GM18873 (cell line): Measurements from ENCODE around the gene PIBF1.
A peak's percentile ranks its signal among the peaks of the same experiment; 100 is the strongest.

ENCODE experiments used
- ATAC-seq: cut with Tn5 transposase; IDR thresholded peaks from one replicate; pipeline ENCODE4 v1.9.1; 2021; ENCODE audit warnings: mild to moderate bottlenecking, moderate library complexity, moderate number of reproducible peaks; ENCODE audit not compliant: unreplicated experiment, low FRiP score

The PIBF1 gene

GRCh38 chr13:73057284-73058063, 275.5 kb downstream of the PIBF1 start:
- no peak for ATAC-seq

GRCh38 chr13:73058064-73058313, 276.1 kb downstream of the PIBF1 start:
- ATAC-seq: no peak

GRCh38 chr13:73058432-73058735, 276.5 kb downstream of the PIBF1 start:
- peak; percentile 15 for ATAC-seq

- ATAC-seq: peak; percentile 95
These were observed 277.0 kb downstream of the PIBF1 start, which contains the start of gene KLF5 for GRCh38 chr13:73058736-73059459. KLF5 (plus strand) TSS chr13:73059005; CDS start chr13:73059328, 323 bp downstream.

- ATAC-seq: peak; percentile 36
These were observed 277.7 kb downstream of the PIBF1 start for GRCh38 chr13:73059460-73060250.

GRCh38 chr13:73060251-73061160, 278.6 kb downstream of the PIBF1 start:
- ATAC-seq: no peak

- no peak for ATAC-seq
These were observed 279.5 kb downstream of the PIBF1 start for GRCh38 chr13:73061473-73061872.

GRCh38 chr13:73061876-73062275, 279.9 kb downstream of the PIBF1 start:
- no peak for ATAC-seq

- no peak for ATAC-seq
These were observed 280.5 kb downstream of the PIBF1 start for GRCh38 chr13:73062468-73062867.

GRCh38 chr13:73063166-73063565, 281.2 kb downstream of the PIBF1 start:
- ATAC-seq: no peak

GRCh38 chr13:73065036-73065435, 283.1 kb downstream of the PIBF1 start:
- no peak for ATAC-seq

GRCh38 chr13:73065665-73066340, 283.9 kb downstream of the PIBF1 start:
- no peak for ATAC-seq
